GM13976 (cell line): Measurements from ENCODE around the gene LMF1.

Experiments
- DNase-seq: peaks from one replicate; pipeline ENCODE4 v3.0.0; 2012; ENCODE audit warnings: low spot score
- in situ Hi-C: fragments of 300-500 bp; cut with MboI; formaldehyde crosslinking; loops from one replicate; pipeline ENCODE4 v1.12.0; 2022; ENCODE audit warnings: low sequenced_read_pairs, mixed read lengths, inconsistent platforms; ENCODE audit not compliant: unreplicated experiment
- TF ChIP-seq, protein P1 (sequence below): IDR thresholded peaks from 2 replicates; pipeline ENCODE4 v1.5.1; 2012; ENCODE audit warnings: borderline replicate concordance, mild to moderate bottlenecking; ENCODE audit not compliant: insufficient read depth; ENCODE audit errors: extremely low read depth, missing control alignments, control extremely low read depth

The LMF1 gene

GRCh38 chr16:1003391-1004347 lies 32.9 kb upstream of the LMF1 start:
- TF ChIP-seq, protein P1, sequence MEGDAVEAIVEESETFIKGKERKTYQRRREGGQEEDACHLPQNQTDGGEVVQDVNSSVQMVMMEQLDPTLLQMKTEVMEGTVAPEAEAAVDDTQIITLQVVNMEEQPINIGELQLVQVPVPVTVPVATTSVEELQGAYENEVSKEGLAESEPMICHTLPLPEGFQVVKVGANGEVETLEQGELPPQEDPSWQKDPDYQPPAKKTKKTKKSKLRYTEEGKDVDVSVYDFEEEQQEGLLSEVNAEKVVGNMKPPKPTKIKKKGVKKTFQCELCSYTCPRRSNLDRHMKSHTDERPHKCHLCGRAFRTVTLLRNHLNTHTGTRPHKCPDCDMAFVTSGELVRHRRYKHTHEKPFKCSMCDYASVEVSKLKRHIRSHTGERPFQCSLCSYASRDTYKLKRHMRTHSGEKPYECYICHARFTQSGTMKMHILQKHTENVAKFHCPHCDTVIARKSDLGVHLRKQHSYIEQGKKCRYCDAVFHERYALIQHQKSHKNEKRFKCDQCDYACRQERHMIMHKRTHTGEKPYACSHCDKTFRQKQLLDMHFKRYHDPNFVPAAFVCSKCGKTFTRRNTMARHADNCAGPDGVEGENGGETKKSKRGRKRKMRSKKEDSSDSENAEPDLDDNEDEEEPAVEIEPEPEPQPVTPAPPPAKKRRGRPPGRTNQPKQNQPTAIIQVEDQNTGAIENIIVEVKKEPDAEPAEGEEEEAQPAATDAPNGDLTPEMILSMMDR, result no peak
- DNase-seq, result no peak
- in situ Hi-C loops, result no loop called here

DNA sequence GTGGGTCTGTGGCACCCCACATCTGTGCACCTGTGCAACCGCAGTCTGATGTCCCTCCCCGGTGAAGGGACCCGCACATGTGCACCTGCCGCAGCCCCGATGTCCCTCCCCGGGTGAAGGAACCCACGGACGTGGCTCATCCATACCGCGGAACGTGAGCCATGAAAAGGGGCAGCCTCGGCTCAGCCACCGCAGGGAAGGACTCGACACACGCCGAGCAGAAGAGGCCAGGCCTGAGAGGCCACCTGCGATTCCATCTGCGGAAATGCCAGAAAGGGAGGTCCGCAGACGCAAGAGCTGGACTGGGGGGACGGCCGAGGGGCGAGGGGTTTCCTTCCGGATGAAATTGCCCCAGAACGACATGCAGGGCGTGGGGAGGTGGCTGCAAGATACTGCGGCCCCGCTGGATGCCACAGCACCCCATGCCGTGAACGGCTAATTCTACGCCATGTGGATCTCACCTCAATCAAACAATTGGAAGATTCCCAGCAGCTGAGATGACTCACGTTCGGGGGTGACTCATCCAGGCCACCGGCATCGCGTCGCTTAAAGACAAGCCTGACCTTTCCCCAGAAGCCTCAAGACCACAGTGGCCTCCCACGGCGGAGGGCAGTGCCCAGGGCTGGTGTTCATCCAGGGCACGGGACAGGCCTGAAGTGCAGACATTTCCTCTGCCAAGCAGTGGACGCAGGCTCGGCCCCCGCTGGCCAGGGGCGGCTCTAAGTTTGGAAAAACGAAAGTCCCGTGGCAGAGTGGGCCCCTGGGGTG lies 31.8 kb upstream of the LMF1 start:
- TF ChIP-seq, protein P1, result no peak
- in situ Hi-C loops, result no loop called here
- no peak for DNase-seq

DNA sequence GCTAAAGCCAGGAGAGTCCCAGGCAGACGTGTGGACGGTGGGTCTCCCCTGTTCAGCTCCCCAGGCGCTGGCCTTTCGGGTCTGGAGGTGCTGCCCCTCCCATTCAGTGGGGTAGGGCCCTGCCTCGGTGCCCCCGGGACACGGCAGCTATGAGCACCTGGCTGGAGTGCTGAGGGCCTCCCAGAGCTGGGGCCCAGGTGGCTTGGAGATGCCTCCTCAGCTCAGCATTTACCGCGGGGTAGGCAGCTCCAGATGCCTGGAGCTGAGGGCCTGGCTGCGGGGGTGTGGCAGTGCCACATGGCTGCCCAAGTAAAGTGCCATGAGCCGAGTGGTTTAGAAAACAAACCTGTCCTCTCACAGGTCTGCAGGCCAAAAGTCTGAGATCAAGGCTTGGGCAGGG lies 30.3 kb upstream of the LMF1 start:
- TF ChIP-seq, protein P1, result no peak
- in situ Hi-C loops, result no loop called here
- no peak for DNase-seq

- TF ChIP-seq, protein P1, result no peak
- in situ Hi-C loops, result no loop called here
- DNase-seq, result no peak
Measured at GRCh38 chr16:1000608-1001007, 29.8 kb upstream of the LMF1 start.

DNA sequence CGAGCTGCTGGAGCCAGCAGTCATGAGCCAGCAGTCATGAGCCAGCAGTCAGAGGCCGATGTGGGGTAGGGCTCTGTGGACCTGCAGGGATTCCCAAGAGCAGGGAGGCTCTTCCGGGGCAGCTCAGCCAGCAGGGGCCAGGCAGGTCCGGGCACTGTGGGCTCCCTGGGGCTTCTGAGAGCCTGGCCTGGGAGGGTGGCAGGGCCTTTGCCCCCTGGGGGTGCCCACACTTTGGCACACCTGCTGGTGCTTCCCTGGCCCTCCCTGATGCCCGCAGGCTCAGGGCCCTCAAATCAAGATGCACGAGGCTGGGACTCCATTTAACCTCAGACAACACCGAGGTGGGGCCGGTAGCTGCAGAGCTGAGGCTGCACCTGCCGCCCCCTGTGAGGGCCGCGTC lies 28.9 kb upstream of the LMF1 start:
- no peak for DNase-seq
- TF ChIP-seq, protein P1, result no peak
- in situ Hi-C loops, result no loop called here

DNA sequence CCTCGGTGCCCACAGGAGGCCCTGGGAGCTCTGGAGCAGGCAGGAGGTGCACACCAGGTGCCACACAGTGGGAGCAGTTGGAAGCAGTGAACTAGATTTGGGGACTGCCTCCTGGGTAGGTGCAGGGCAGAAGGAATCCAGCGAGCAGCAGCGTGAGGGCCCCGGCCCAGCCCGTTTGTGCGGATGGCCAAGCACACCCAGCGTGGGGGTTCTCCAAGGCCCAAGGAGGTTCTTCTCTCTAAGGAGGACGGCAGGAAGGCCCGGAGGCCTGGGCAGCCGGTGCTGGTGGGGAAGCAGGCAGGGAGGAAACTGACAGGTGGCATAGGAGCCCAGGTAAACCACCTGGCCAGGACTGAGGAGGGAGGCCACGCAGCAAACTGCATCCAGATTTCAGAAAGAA lies 27.8 kb upstream of the LMF1 start:
- no peak for DNase-seq
- in situ Hi-C loops, result no loop called here
- TF ChIP-seq, protein P1, result no peak
